ENCODE results near the gene NAA80. TPM values are rescaled to one million over a fixed set of nuclear protein-coding genes. Genes with fewer than 3 reads are reported as not detected.
A peak's percentile ranks its signal among the peaks of the same experiment; 100 is the strongest.

NAA80 gene
- total and polyA plus RNA-seq, 2 of the 13 experiments (the other 11 are each of a cell fraction or from before 2014, with no cell fraction given), result 3.4 to 8.7 TPM

DNA sequence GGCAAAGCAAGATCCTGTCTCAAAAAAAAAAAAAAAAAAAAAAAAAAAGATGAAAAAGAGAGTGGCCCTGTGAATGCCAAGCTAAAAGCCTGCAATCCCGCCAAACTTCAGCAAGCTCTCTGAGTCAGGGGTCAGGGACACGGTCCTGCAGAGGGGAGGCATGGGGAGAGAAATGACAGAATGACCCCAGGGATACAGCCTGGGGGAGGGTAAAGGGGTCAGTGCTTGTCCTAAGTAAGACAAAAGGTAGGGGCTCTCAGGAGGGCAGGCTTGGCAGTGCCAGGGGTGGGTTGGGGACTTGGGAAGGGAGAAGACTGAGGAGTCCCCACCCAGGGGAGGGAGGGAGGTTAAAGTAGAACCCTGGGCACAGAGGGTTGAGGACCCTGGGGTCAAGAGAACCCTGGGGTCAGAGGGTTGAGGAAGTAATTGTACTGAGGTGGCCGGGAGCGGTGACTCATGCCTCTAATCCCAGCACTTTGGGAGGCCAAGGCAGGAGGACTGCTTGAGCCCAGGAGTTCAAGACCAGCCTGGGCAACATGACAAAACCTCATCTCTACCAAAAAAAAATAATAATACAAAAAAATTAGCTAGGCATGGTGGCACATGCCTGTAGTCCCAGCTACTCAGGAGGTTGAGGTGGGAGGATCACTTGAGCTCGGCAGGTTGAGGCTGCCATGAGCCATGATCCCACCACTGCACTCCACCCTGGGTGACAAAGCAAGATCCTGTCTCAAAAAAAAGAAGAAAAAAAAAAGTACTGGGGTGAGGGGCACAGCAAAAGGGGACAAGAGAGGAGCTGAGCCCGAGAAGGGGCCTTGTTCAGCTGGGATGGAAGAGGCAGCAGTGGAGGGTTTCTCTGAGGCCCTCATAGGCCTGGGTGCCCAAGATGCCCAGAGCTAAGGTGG, 35.5 kb downstream of the NAA80 start (continued):
- TF ChIP-seq, protein P1, sequence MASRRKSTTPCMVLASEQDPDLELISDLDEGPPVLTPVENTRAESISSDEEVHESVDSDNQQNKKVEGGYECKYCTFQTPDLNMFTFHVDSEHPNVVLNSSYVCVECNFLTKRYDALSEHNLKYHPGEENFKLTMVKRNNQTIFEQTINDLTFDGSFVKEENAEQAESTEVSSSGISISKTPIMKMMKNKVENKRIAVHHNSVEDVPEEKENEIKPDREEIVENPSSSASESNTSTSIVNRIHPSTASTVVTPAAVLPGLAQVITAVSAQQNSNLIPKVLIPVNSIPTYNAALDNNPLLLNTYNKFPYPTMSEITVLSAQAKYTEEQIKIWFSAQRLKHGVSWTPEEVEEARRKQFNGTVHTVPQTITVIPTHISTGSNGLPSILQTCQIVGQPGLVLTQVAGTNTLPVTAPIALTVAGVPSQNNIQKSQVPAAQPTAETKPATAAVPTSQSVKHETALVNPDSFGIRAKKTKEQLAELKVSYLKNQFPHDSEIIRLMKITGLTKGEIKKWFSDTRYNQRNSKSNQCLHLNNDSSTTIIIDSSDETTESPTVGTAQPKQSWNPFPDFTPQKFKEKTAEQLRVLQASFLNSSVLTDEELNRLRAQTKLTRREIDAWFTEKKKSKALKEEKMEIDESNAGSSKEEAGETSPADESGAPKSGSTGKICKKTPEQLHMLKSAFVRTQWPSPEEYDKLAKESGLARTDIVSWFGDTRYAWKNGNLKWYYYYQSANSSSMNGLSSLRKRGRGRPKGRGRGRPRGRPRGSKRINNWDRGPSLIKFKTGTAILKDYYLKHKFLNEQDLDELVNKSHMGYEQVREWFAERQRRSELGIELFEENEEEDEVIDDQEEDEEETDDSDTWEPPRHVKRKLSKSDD (CRISPR knock-in tag; IDR thresholded peaks at IDR 0.05; ENCODE audit: low read depth), result no peak
- TF ChIP-seq SYNCRIP (IDR thresholded peaks at IDR 0.05; ENCODE audit: insufficient read depth, low read depth, low read length) (no peak), ZNF331 (CRISPR knock-in tag; IDR thresholded peaks at IDR 0.05) (no peak), MXD4 (CRISPR knock-in tag; IDR thresholded peaks at IDR 0.05) (no peak), ZNF333 (CRISPR knock-in tag; IDR thresholded peaks at IDR 0.05; ENCODE audit: borderline replicate concordance) (no peak), ZNF790 (CRISPR knock-in tag; IDR thresholded peaks at IDR 0.05; ENCODE audit: borderline replicate concordance) (no peak), HMG20A (CRISPR knock-in tag; IDR thresholded peaks at IDR 0.05; ENCODE audit: borderline replicate concordance) (no peak), TBX3 (IDR thresholded peaks at IDR 0.05; ENCODE audit: borderline replicate concordance) (no peak), PHF20 (CRISPR knock-in tag; IDR thresholded peaks at IDR 0.05) (no peak), HNRNPH1 (optimal IDR thresholded peaks at IDR 0.05; ENCODE audit: low read depth, low read length) (no peak), ONECUT2 (CRISPR knock-in tag; IDR thresholded peaks at IDR 0.05) (no peak), ATAD3A (CRISPR knock-in tag; IDR thresholded peaks at IDR 0.05) (no peak), PCBP1 (IDR thresholded peaks at IDR 0.05; ENCODE audit: borderline replicate concordance, low read depth, low read length) (no peak), HNF4G (IDR thresholded peaks at IDR 0.05; ENCODE audit: borderline replicate concordance, low read depth, low read length) (no peak), HNF4G (CRISPR knock-in tag; IDR thresholded peaks at IDR 0.05; ENCODE audit: borderline replicate concordance, low read depth) (no peak)
- TF ChIP-seq, protein P2, sequence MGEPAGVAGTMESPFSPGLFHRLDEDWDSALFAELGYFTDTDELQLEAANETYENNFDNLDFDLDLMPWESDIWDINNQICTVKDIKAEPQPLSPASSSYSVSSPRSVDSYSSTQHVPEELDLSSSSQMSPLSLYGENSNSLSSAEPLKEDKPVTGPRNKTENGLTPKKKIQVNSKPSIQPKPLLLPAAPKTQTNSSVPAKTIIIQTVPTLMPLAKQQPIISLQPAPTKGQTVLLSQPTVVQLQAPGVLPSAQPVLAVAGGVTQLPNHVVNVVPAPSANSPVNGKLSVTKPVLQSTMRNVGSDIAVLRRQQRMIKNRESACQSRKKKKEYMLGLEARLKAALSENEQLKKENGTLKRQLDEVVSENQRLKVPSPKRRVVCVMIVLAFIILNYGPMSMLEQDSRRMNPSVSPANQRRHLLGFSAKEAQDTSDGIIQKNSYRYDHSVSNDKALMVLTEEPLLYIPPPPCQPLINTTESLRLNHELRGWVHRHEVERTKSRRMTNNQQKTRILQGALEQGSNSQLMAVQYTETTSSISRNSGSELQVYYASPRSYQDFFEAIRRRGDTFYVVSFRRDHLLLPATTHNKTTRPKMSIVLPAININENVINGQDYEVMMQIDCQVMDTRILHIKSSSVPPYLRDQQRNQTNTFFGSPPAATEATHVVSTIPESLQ (CRISPR knock-in tag; conservative IDR thresholded peaks at IDR 0.05), result no peak
- TF ChIP-seq, protein P3, sequence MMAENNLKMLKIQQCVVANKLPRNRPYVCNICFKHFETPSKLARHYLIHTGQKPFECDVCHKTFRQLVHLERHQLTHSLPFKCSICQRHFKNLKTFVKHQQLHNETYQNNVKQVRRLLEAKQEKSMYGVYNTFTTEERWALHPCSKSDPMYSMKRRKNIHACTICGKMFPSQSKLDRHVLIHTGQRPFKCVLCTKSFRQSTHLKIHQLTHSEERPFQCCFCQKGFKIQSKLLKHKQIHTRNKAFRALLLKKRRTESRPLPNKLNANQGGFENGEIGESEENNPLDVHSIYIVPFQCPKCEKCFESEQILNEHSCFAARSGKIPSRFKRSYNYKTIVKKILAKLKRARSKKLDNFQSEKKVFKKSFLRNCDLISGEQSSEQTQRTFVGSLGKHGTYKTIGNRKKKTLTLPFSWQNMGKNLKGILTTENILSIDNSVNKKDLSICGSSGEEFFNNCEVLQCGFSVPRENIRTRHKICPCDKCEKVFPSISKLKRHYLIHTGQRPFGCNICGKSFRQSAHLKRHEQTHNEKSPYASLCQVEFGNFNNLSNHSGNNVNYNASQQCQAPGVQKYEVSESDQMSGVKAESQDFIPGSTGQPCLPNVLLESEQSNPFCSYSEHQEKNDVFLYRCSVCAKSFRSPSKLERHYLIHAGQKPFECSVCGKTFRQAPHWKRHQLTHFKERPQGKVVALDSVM (CRISPR knock-in tag; IDR thresholded peaks at IDR 0.05), result peak; percentile 97
- TF ChIP-seq, protein P4, sequence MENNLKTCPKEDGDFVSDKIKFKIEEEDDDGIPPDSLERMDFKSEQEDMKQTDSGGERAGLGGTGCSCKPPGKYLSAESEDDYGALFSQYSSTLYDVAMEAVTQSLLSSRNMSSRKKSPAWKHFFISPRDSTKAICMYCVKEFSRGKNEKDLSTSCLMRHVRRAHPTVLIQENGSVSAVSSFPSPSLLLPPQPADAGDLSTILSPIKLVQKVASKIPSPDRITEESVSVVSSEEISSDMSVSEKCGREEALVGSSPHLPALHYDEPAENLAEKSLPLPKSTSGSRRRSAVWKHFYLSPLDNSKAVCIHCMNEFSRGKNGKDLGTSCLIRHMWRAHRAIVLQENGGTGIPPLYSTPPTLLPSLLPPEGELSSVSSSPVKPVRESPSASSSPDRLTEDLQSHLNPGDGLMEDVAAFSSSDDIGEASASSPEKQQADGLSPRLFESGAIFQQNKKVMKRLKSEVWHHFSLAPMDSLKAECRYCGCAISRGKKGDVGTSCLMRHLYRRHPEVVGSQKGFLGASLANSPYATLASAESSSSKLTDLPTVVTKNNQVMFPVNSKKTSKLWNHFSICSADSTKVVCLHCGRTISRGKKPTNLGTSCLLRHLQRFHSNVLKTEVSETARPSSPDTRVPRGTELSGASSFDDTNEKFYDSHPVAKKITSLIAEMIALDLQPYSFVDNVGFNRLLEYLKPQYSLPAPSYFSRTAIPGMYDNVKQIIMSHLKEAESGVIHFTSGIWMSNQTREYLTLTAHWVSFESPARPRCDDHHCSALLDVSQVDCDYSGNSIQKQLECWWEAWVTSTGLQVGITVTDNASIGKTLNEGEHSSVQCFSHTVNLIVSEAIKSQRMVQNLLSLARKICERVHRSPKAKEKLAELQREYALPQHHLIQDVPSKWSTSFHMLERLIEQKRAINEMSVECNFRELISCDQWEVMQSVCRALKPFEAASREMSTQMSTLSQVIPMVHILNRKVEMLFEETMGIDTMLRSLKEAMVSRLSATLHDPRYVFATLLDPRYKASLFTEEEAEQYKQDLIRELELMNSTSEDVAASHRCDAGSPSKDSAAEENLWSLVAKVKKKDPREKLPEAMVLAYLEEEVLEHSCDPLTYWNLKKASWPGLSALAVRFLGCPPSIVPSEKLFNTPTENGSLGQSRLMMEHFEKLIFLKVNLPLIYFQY (CRISPR knock-in tag; IDR thresholded peaks at IDR 0.05; ENCODE audit: borderline replicate concordance), result no peak
